ENCODE data around the gene SSBP3.

Gene SSBP3

DNA sequence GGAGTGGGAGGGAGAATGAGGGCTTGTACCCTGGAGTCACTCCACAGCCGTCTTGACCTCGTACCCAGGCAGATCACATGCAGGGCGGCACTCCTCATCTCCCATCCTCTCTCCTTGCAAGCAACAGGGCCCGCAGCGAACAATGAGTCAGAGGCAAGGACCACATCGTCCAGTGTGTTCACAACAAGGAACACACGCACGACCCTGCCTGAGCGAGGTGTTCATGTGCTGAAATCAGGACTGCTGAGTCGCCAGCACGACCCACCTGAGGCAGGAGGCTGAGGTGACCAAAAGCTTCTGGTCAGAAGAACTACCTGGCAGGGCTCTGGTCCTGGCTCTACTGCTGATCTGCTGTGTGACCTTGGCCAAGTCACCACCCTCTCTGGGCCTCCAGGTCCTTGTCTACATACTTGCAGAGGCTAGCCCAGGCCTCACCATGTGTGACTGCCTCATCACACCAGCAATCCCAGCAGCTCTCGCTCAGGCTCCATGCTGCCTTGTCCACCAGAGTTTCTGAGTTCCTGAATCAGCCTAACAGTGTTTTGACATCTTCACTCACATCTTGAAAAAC lies 78.0 kb downstream of the SSBP3 start:
- DNase-seq = no peak

DNA sequence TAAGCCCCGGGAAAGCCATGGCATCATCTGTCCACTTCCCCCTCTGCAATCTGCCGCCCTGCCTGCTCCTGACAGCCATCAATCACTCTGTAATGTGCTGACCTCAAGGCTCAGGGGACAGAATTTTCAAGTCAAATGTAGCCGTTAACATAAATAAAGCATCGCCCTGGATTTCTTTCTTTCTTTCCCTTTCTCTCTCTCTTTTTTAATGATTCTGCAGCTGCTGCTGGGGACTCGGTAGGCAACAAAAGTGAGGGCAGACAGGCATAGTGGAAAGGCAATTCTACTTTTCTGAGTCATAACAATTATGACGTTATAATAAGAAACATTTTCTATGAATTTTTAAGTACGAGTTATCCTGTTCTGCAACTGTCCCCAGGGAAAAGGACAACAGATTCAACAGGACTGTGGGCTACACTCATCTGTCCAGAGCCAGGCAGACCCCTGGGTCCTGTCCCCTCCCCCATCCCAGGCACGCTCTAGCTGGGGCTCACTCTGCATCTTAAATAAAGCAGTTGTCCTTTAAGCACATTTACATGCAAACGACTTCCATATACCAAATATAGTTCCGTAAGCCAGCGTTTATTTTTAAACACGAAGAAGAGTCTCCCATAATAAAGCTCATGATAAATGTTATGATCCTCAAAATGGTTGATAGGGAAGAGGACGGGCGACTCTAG lies 78.7 kb downstream of the SSBP3 start:
- no peak for DNase-seq

DNA sequence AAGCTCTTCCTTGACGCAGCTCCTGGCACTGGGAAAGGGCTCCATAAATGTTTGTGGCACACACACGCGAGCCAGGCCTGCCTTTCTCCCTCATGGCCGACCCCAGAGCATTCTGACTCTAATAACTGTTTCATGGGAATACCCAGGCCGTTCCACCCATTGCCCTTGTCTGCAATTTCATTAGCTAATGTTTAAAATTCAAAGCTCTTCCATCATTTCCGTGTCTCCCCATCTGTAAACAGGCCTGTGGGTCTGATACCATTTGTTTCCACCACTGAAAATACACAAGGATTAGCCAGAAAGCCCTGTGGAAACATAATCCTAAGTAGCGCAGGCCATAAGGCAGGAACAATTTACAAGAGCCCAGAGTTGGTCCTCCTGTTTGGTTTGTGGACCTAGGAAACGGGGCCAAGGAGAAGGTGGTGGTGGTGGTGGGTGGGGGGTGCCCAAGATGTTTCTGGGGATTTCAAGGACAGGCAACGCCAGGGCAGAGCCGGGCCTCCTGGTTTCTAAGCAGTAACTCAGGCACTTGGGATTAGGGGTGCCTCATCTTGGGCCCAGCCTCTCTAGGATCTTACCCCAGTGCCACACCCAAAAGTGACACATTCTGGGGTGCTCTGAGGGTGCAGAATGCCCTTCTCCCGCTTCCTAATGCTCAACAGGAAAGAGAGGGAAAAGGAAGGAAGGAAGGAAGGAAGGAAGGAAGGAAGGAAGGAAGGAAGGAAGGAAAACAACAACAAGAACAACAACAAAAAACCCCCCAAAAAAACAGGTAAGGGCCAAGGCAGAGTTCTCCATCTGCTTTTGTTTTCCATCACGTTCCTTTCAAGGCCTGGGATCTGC lies 79.4 kb downstream of the SSBP3 start:
- DNase-seq = no peak

DNA sequence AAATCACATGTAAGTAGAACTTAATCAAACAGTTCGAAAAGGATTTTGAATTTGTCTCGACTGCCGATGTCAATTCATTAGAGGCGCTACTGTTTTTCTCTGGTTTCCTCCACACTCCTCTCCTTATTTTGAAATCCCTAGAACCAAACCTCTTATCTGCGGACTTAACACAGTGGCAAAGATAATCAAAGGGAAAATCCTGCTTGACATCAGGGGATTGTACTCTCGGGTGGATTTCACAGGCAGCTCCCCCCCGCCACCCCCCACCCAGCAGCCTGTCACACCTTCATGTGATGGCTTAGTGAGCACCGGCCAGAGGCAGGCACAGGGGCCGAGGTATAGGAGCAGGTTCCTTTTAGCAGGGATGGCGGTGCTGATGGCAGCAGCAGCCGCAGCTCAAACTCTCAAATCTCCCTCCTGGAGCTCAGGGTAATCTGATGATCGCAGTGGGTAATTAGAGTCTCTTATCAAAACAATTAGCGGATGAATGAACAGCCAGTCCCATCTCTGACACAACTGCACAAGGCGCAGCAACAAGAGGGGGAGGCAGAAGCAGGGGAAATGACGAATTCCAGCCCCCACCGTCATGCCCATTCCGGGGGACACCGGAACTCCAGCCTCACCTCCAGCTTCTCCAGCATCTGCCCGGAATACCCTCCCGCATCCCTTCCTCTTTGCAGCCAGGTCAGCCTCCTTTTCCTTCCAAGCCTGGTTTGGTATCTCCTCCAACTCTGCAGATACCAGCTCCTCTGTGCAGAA lies 80.3 kb downstream of the SSBP3 start:
- DNase-seq = no peak

DNA sequence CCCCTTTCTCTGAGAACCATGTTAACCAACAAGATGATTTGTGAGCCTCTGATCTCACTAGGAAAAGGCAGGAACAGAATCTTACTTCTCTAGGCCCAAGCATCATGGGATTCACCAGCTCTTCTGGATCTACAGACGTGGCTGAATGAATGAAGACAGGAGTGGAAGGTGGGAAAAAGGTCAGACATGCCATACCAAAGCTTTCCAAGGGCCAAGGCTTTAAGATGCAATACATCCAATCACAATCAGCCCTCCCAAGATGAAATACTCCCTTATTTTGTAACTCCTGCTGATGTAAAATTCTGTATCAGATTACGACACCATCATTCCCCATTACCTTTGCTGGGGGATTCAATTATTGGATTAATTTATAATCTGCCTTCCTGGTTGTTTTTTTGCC lies 80.9 kb downstream of the SSBP3 start:
- DNase-seq = no peak

DNA sequence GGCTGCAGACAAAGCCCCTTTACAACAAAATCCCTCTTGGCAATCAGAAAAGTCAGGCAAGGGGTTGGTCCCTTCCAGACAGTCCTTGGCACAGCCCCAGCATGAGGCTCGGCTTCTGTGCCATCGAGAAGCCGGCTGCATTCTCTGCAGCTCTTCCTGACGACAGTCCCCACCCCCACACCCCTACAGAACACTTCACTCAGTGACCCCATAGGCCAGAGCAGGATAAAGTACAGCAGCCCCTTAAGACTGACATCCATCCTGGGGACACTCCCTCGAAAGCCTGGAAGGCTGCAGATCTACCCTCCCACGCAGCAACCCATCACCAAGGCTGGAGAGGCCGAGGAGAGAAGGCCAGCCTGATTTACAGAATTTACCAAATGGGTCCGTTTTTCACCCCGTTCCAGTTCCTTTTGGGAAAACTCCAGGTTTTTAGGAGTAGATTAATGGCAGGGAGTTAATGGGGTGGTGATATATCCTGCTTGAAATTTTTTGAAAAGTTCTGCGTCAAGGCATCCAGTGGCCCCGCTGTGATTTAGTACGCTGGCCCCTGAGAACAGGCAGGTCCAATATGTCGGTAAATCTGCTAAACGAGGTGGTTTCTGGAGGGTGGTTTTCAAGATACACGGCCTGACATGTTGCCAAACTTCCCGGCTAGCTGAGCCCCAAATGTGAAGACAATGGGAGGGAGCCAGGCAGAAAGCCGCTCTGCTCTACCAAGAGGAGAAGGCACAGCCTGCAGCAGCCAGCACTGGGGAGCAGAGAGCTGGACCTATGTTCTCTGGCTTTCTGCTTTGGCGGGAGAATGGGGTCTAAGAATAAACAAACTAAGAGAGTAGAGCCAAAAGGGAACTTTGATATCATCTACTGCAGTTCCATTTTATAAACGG lies 81.7 kb downstream of the SSBP3 start:
- DNase-seq = no peak

DNA sequence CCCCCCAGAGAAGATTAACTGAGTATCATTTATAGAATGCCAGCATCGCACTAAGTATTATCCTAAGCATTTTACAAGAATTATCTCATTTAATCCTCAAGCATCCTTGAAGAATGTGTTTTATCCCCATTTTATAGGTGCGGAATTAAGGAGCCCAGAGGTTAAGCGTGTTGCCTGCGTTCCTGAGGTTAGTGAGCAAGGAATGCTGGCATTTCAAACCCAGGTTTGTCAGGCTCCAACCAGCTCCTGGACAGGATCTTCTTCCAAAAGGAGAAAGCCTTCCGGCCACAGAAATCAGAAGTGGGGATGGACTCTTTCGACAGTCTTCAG lies 82.3 kb downstream of the SSBP3 start:
- DNase-seq = no peak

DNA sequence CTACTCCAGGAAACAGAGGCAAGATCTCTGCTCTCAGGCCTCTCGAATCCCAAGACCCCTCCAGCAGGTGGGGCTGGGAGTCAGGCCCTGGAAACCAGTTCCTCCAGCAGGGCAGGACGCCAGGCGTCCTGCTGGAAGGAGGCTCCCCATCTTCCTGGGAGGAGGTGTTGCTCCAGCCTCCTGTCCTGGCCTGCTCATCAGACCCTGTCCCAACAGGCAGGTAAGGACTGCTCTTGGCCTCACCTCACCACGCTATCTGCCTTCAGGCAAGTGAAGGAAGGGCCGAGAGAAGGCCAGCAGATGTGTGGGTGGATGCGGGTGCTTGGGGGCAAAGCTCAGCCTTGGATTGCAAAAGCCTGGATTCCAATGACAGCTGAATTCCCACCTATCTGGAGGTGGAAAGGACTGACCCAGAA lies 82.9 kb downstream of the SSBP3 start:
- no peak for DNase-seq

DNA sequence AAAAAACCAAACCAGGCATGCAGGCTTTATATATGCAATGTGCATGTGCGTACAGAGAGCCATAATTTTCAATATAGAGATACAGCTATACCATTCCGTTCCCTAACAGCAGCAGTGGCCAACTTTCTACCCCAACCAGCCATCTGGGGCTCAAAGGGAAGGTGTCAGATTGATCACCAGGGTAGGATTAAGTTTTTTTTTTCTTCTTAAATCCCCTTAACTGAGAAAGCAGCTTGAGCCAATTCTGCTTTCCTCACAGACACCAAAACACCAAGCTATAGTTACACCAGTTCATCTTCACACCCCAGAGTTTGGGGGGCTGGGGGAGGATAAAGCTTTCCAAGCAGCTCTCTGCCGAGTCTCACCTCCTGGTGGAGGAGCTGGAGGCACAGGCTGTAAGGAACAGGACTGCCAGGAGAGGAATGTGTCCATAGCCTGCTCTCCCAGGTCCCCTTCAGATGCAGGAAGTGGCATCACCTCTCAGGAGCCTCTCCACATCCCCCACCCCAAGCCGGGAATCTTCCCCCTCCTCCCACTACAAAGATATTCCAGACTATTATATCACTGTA lies 87.9 kb downstream of the SSBP3 start:
- no peak for DNase-seq

DNA sequence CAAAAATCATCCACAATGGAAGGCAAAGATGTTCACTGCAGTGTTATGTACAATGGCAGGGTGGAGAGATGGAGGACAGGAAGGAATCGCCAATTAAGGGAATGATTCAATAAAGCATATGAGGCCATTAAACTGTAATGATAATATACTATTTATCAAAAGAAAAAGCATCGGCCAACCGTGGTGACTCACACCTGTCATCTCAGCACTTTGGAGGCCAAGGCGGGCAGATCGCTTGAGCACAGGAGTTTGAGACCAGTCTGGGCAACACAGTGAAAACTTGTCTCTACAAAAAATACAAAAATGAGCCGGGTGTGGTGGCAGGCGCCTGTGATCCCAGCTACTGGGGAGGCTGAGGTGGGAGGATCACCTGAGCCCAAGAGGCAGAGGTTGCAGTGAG lies 89.1 kb downstream of the SSBP3 start:
- DNase-seq = no peak

DNA sequence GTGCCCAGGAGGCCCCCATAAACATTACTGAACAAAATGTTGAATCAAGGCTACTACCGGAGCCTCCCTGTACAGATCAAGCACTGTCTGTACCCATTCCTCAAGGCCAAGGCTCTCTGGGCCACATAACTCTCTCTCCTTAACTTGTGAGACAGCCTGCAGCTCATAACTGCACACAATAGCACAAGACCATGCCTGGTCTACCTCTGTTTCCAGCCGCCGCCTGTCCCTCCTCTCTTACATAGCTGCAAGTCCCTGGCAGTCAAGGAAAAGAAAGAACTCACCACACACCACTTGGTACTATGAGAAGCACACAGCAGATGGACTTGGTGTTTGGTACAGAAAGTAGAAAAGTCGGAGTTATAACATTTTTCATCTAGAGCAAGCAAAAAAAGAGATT lies 91.1 kb downstream of the SSBP3 start:
- DNase-seq = no peak

DNA sequence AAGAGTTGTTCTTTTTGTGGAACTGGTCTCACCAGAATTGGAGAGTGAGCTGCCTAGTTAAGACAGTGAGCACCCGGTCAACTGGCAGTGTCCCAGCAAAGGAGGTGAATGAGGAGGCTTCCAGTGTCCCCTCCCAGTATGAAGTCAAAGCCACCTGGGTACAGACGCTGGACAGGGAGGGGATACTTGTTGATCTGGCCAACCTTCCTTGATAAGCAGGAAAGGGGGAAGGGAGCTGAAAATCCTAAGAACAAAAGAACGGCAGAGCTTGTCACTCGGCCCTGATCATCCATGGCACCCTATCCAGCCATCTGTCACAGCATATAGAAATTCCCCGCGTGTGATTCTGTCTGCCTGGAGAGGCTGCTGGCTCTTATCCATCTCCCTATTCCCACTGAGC lies 91.5 kb downstream of the SSBP3 start:
- no peak for DNase-seq

DNA sequence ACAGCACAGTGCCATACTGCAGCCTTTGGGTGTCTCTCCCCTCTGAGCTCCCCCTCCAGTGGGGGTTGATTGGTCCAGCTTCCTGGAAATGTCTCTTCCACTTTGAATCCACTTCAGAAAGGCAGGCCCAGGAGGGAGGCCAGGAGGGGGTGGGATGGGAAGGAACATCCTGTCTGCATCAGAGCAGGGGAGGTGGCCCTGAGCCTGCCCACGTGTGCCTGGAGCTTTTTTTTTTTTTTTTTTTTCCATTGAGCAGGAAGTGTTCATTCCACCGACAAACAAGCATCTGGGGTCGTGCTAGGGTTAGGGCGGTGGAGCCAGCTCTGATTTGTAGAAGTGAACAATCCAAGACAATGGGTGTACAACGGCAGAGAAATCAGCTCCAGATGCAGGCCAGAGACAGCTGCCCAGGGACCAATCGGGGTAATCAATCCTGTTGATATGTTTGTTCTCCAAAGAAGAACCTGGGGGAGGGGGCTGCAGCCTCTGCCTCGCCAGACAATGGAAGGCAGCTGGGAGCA lies 93.3 kb downstream of the SSBP3 start:
- DNase-seq = no peak

DNA sequence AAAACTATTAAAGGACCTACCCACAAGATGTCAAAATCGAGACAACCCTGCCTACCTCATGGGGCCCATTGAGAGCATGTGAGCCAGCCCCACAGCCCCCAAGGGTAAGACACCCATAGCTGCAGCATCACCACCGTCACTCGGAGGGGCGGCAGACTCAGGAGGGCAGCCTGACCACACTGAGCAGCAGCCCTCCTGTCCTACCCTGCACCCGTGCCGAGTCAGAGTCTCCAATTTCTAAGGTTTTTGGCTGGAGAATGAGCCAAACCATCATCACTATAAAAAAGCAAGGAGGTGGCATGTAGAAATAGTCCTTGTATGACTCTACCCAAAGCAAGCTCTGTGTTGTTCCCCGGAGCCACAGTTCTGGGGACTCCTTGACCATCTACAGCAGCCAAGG lies 94.7 kb downstream of the SSBP3 start:
- no peak for DNase-seq

DNA sequence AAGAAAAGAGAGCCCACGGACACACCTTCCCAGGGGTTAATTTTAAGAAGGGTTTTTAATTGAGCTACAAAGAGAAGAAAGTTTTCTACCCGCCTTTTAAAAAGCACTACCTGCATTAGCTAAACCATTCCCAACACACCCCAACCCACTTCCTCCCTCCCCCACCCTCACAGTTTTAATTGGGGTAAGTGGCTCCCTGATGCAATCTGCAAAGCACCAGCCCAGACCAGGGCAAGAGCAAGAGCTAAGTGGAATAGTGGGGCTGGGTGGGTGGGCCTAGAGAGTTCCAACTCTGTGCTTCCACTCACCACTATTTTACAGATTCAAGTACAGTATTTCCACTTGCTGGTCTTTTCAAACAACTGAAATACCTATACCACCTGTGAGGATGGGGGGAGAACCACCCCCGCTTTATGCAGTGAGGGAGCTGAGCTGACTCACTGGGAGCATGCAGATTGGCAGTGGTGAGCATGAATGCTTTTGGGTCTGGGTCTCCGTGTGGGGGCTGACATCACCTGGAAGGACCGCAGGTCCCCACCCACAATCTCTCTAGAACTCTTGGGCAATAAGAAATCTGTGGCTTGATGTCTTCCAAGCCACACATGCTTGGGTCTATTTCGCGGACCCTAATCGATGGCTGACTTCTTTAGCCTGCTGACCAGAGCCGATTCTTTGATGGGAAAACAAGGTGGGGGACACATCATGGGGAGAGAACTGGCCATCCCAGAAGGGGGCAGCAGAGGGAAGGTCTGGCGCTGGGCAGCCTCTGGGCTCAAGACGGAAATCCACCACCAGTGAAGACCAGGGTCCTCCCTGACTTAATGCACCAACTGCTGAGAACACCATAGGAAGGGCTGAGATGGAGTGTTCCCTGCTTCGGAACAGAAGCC lies 95.5 kb downstream of the SSBP3 start:
- no peak for DNase-seq

DNA sequence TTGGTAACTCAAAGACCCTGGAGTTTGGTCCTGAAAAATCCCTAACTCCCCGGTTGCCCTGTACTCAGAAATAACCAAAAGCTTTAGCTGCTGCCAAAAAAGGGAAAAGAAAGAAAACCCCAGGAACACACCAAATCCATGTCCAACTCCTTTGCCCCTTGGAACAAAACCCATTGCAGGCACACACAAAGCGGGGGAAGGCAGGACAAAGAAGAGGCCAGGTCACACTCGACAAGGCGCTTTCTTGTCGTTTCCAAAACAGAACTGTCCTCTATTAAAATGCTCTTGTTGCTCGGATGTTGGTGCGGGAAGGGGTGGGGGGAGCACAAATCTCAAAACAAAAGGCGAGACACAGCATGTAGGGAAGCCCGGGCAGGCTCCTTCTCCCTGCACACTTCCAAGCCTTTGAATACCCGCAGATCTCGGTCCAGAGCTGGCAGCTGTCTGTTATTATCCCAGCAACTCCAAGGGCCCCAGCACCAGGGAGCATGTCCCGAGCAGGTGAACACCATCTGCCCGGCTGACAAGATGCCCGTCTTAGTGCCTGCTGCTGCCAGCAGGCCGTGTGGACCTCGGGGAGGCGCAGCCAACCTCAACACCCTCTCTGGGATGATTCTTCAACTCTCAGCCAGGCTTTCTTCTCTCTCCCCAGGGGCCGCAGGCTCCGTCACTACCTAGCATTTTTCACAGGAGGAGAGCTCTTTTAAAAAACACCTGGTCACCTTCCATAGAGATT lies 96.4 kb downstream of the SSBP3 start:
- no peak for DNase-seq

DNA sequence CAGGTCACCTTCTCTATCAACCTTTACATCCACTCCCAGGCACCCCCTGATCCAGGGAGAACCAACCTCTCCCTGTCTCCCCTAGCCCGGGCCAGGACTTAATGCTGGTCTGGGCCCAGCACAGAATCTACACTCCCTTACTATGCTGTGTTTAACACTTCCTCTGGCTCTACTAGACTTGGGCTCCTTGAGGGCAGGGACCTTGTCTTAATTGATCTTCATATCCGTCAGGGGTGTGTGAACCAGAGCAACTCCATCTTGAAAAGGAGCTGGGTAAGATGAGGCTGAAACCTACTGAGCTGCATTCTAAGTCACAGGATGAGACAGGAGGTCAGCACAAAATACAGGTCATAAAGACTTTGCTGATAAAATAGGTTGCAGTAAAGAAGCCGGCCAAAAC lies 98.9 kb downstream of the SSBP3 start:
- DNase-seq = no peak

DNA sequence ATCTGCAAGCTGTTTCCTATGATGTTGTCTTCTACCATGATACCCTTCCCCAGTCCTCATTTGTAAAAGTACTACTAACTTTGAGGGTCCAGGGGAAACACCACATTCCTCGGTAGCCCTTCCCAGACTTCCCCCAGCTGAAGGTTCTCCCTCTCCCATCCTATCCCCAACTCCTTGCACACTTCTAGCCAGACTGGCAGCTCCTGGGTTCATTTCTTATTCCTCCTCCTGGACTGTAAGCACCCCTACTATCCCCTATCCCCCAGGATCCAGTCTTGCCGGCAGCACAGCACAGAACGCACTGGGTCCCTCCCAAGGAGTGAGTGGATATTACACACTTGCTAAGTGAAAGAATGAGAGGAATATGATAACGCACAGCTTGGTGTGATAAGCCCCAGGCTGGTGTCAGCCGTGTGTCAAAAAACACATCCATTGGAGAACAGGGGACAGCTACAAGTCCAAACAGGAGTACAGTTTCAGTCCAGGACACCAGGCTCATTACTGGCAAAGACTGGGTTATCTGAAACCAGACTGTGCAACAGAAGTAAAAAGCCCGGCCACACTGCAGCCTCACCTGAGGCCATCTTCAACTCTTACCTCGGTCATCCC lies 100.2 kb downstream of the SSBP3 start:
- no peak for DNase-seq

DNA sequence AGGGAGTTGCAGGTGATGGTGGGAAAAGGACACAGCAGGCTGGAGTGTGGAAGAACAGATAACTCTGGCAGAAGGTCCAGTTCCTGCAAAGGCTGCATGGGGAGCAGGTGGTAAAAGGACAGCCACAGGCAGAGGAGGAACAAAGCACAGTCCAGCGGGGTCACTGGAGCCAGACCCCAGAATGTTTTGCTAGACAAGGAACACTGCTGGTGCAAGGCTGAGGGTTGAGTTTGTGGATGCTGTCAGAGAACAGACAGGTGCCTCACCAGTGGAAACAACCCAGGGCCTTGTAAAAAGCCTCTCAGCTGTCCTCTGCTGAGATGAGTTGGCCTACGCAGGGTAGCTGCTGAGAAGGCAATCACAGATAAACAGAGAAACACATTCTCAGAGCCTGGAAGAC lies 101.7 kb downstream of the SSBP3 start:
- no peak for DNase-seq
